ENCODE results near the gene SEMA4B.
"Not testable (repeated sequence)": the region's sequence is repeated elsewhere in the genome, so short reads cannot be mapped to it uniquely, and the experiment has no call there.

The SEMA4B gene

GRCh38 chr15:90259524-90259923, 58.4 kb downstream of the SEMA4B start:
- H3F3A ChIP-seq (ENCODE audit: control insufficient read depth, insufficient read depth) = peaks cover 8% of the 10 kb centered on the region; the same call in 1 of the 2 replicates
- no peaks in the 10 kb centered on the region for H4K20me1 ChIP-seq (ENCODE audit: control insufficient read depth, insufficient read depth, low read depth, low read length)
- TF ChIP-seq EZH2phosphoT487 (IDR thresholded peaks at IDR 0.05; ENCODE audit: borderline replicate concordance, low read length) (no peak), CTCF (IDR thresholded peaks at IDR 0.05; ENCODE audit: low read depth, low read length, poor library complexity, severe bottlenecking) (no peak)
- H3K4me3 ChIP-seq (ENCODE audit: low read length) = no peak overlapping the region
- H3K36me3 ChIP-seq (ENCODE audit: control insufficient read depth, low read length) = no peaks in the 10 kb centered on the region
- no peaks in the 10 kb centered on the region for H3K27me3 ChIP-seq (ENCODE audit: control insufficient read depth, low read length)
- H3K9me2 ChIP-seq (replicated peaks; ENCODE audit: control insufficient read depth, low read length) = no peaks in the 10 kb centered on the region
- H3K4me1 ChIP-seq (ENCODE audit: control insufficient read depth, low read length) = peaks cover 12% of the 10 kb centered on the region
- no peak overlapping the region for H3K4me2 ChIP-seq (ENCODE audit: low read length)
- H3K27ac ChIP-seq (ENCODE audit: low read depth, low read length) = no peak overlapping the region
- H3K9me3 ChIP-seq (ENCODE audit: control insufficient read depth, insufficient read depth, low read length) = no peaks in the 10 kb centered on the region
- H3K79me2 ChIP-seq (ENCODE audit: control insufficient read depth, low read length) = peaks cover 2% of the 10 kb centered on the region

GRCh38 chr15:90260731-90261130, 59.6 kb downstream of the SEMA4B start:
- H3K9me3 ChIP-seq (ENCODE audit: control insufficient read depth, insufficient read depth, low read length); H3K4me2 ChIP-seq (ENCODE audit: low read length); H3K36me3 ChIP-seq (ENCODE audit: control insufficient read depth, low read length); H3K27ac ChIP-seq (ENCODE audit: low read depth, low read length); H3K4me3 ChIP-seq (ENCODE audit: low read length); H3K27me3 ChIP-seq (ENCODE audit: control insufficient read depth, low read length); H4K20me1 ChIP-seq (ENCODE audit: control insufficient read depth, insufficient read depth, low read depth, low read length); H3K9me2 ChIP-seq (replicated peaks; ENCODE audit: control insufficient read depth, low read length); H3F3A ChIP-seq (ENCODE audit: control insufficient read depth, insufficient read depth): not testable (repeated sequence)
- H3K79me2 ChIP-seq (ENCODE audit: control insufficient read depth, low read length) = peaks cover 10% of the 10 kb centered on the region
- H3K4me1 ChIP-seq (ENCODE audit: control insufficient read depth, low read length) = peaks cover 18% of the 10 kb centered on the region

- Histone ChIP-seq H3F3A (ENCODE audit: control insufficient read depth, insufficient read depth) (peaks cover 8% of the 10 kb centered on the region; the same call in 1 of the 2 replicates), H4K20me1 (ENCODE audit: control insufficient read depth, insufficient read depth, low read depth, low read length) (0 out of 2 replicates have a peak, but pooled peaks cover 2% of the 10 kb centered on the region), H3K4me1 (ENCODE audit: control insufficient read depth, low read length) (peaks cover 21% of the 10 kb centered on the region), H3K9me2 (replicated peaks; ENCODE audit: control insufficient read depth, low read length) (no peaks in the 10 kb centered on the region), H3K27ac (ENCODE audit: low read depth, low read length) (no peak overlapping the region), H3K4me2 (ENCODE audit: low read length) (no peak overlapping the region), H3K79me2 (ENCODE audit: control insufficient read depth, low read length) (peaks cover 21% of the 10 kb centered on the region), H3K27me3 (ENCODE audit: control insufficient read depth, low read length) (no peaks in the 10 kb centered on the region), H3K36me3 (ENCODE audit: control insufficient read depth, low read length) (peaks cover 5% of the 10 kb centered on the region), H3K9me3 (ENCODE audit: control insufficient read depth, insufficient read depth, low read length) (no peaks in the 10 kb centered on the region), H3K4me3 (ENCODE audit: low read length) (no peak overlapping the region)
- no peak for TF ChIP-seq CTCF (IDR thresholded peaks at IDR 0.05; ENCODE audit: low read depth, low read length, poor library complexity, severe bottlenecking)
- TF ChIP-seq EZH2phosphoT487 (IDR thresholded peaks at IDR 0.05; ENCODE audit: borderline replicate concordance, low read length) = no peak
These were observed 60.7 kb downstream of the SEMA4B start for GRCh38 chr15:90261811-90262210.

- 0 out of 2 replicates have a peak, but pooled peaks cover 4% of the 10 kb centered on the region for H4K20me1 ChIP-seq (ENCODE audit: control insufficient read depth, insufficient read depth, low read depth, low read length)
- H3K4me3 ChIP-seq (ENCODE audit: low read length) = no peak overlapping the region
- H3K79me2 ChIP-seq (ENCODE audit: control insufficient read depth, low read length) = peaks cover 27% of the 10 kb centered on the region
- peaks cover 27% of the 10 kb centered on the region for H3K4me1 ChIP-seq (ENCODE audit: control insufficient read depth, low read length)
- H3K36me3 ChIP-seq (ENCODE audit: control insufficient read depth, low read length) = peaks cover 10% of the 10 kb centered on the region
- H3K9me2 ChIP-seq (replicated peaks; ENCODE audit: control insufficient read depth, low read length) = no peaks in the 10 kb centered on the region
- H3K4me2 ChIP-seq (ENCODE audit: low read length) = no peak overlapping the region
- H3K27me3 ChIP-seq (ENCODE audit: control insufficient read depth, low read length) = no peaks in the 10 kb centered on the region
- no peak overlapping the region for H3K27ac ChIP-seq (ENCODE audit: low read depth, low read length)
- no peak for TF ChIP-seq EZH2phosphoT487 (IDR thresholded peaks at IDR 0.05; ENCODE audit: borderline replicate concordance, low read length)
- TF ChIP-seq CTCF (IDR thresholded peaks at IDR 0.05; ENCODE audit: low read depth, low read length, poor library complexity, severe bottlenecking) = no peak
- H3F3A ChIP-seq (ENCODE audit: control insufficient read depth, insufficient read depth) = peaks cover 8% of the 10 kb centered on the region; the same call in 1 of the 2 replicates
- H3K9me3 ChIP-seq (ENCODE audit: control insufficient read depth, insufficient read depth, low read length) = no peaks in the 10 kb centered on the region
These were observed 61.3 kb downstream of the SEMA4B start for GRCh38 chr15:90262426-90262825.
